Fibroblast of lung (primary cell): ENCODE results near the gene HYAL1. TPM values are rescaled to one million over a fixed set of nuclear protein-coding genes. Genes with fewer than 3 reads are reported as not detected.
"Not testable (repeated sequence)": the region's sequence is repeated elsewhere in the genome, so short reads cannot be mapped to it uniquely, and the experiment has no call there.

Source experiments
- DNase-seq, 2 donors: peaks; one replicate each; pipeline versions ENCODE4 v3.0.0 to v3.0.0-alpha.2; 2010; ENCODE audit warnings: low read depth in 2 of 2
- H2AFZ ChIP-seq: 2 replicates; pipeline ENCODE4 v1.5.1; 2012; ENCODE audit warnings: low read length, control low read depth, inconsistent platforms
- H3K27ac ChIP-seq: 2 replicates; pipeline ENCODE4 v1.5.1; 2011; ENCODE audit warnings: low read length, control low read depth; ENCODE audit not compliant: insufficient read depth
- H3K27me3 ChIP-seq: 2 replicates; pipeline ENCODE4 v1.5.1; 2011; ENCODE audit warnings: mild to moderate bottlenecking, low read length; ENCODE audit not compliant: control insufficient read depth, insufficient read depth
- H3K36me3 ChIP-seq: 2 replicates; pipeline ENCODE4 v1.5.1; 2011; ENCODE audit warnings: low read length; ENCODE audit not compliant: control insufficient read depth, insufficient read depth
- H3K4me1 ChIP-seq: 2 replicates; pipeline ENCODE4 v1.5.1; 2011; ENCODE audit warnings: low read length; ENCODE audit not compliant: control insufficient read depth, insufficient read depth; ENCODE audit errors: extremely low read depth
- H3K4me2 ChIP-seq: 2 replicates; pipeline ENCODE4 v1.5.1; 2011; ENCODE audit warnings: low read length, control low read depth; ENCODE audit not compliant: insufficient read depth; ENCODE audit errors: extremely low read depth
- H3K4me3 ChIP-seq, 4 experiments: fragments of 200-600 bp in 1 of 4; sonication (generic) in 1 of 4; replicated peaks in 1 of 4; 2 replicates each; pipeline ENCODE4 v1.5.1; 2011 to 2016; ENCODE audit warnings: low read length in 4 of 4, low read depth in 3 of 4, mild to moderate bottlenecking in 3 of 4, control low read depth in 2 of 4, inconsistent platforms in 1 of 4, mixed read lengths in 1 of 4; ENCODE audit not compliant: insufficient read depth in 1 of 4; ENCODE audit errors: control extremely low read depth in 1 of 4
- H3K79me2 ChIP-seq: 2 replicates; pipeline ENCODE4 v1.5.1; 2012; ENCODE audit warnings: mild to moderate bottlenecking, low read length, inconsistent platforms; ENCODE audit not compliant: control insufficient read depth, insufficient read depth
- H3K9ac ChIP-seq: 2 replicates; pipeline ENCODE4 v1.5.1; 2011; ENCODE audit warnings: mild to moderate bottlenecking, low read length, control low read depth; ENCODE audit not compliant: insufficient read depth
- H3K9me3 ChIP-seq: 2 replicates; pipeline ENCODE4 v1.5.1; 2012; ENCODE audit warnings: low read depth, low read length; ENCODE audit not compliant: control insufficient read depth, insufficient read depth
- H4K20me1 ChIP-seq: 2 replicates; pipeline ENCODE4 v1.5.1; 2011; ENCODE audit warnings: low read length; ENCODE audit not compliant: control insufficient read depth, insufficient read depth; ENCODE audit errors: extremely low read depth
- EZH2 ChIP-seq: IDR thresholded peaks from 2 replicates; pipeline ENCODE4 v1.5.1; 2012; ENCODE audit warnings: low read length, control low read depth, mild to moderate bottlenecking; ENCODE audit errors: missing control alignments
- polyA plus RNA-seq, 2 donors: library from polyadenylated mRNA; depleted of rRNA in 1 of 2; stranded (reverse) in 1 of 2; unstranded in 1 of 2; fragments of >200 nt; gene quantifications; 2 replicates each; pipeline ENCODE4 v1.2.1, GENCODE V29; 2011 to 2012; ENCODE audit warnings: missing spikeins in 1 of 2
- total RNA-seq: library from RNA; depleted of rRNA; stranded (reverse); fragments of >200 nt; gene quantifications from 2 replicates; pipeline ENCODE4 v1.2.1, GENCODE V29; 2014
- TF ChIP-seq, protein P1 (sequence below), 2 donors: IDR thresholded peaks in 1 of 2; conservative IDR thresholded peaks in 1 of 2; 1 replicate in 1 of 2; 2 replicates in 1 of 2; pipeline ENCODE4 v1.5.1; 2011 to 2012; ENCODE audit warnings: low read length in 2 of 2, control low read depth in 1 of 2, inconsistent platforms in 1 of 2, low read depth in 1 of 2, mild to moderate bottlenecking in 1 of 2

HYAL1 gene
- total and polyA plus RNA-seq, 2 donors (not counting 1 experiment from before 2014, with no cell fraction given): 1.3 to 2.5 TPM

DNA sequence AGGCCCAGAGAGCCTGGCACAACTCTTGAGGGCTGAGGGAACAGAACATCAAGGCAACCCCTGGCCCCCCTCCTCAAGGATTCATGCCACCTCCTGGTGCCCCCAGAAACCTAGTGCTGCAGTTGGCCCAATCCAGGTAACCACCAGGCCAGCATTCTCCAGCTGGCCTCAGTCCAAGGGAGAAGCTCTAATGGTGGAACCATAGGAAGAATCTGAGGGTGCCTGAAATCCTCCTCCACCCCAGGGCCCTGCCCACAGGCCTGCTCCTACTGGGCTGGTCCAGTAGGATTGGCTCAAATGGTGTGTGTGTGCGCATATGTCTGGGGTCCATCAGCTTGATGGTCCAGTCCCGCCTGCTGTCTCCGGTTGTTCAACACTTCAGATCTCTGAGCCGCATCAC, 11.4 kb upstream of the HYAL1 start:
- Histone ChIP-seq H3K79me2 (peaks cover 15% of the 10 kb centered on the region), H3K27me3 (no peaks in the 10 kb centered on the region), H3K9ac (no peak overlapping the region), H3K4me3 (no peak overlapping the region), H3K4me1 (peaks cover 2% of the 10 kb centered on the region), H3K36me3 (peaks cover 18% of the 10 kb centered on the region), H3K27ac (no peak overlapping the region), H2AFZ (no peak overlapping the region), H3K4me2 (no peak overlapping the region), H3K9me3 (no peaks in the 10 kb centered on the region), H4K20me1 (no peaks in the 10 kb centered on the region)
- no peak for DNase-seq
- TF ChIP-seq EZH2: no peak
- TF ChIP-seq, protein P1, sequence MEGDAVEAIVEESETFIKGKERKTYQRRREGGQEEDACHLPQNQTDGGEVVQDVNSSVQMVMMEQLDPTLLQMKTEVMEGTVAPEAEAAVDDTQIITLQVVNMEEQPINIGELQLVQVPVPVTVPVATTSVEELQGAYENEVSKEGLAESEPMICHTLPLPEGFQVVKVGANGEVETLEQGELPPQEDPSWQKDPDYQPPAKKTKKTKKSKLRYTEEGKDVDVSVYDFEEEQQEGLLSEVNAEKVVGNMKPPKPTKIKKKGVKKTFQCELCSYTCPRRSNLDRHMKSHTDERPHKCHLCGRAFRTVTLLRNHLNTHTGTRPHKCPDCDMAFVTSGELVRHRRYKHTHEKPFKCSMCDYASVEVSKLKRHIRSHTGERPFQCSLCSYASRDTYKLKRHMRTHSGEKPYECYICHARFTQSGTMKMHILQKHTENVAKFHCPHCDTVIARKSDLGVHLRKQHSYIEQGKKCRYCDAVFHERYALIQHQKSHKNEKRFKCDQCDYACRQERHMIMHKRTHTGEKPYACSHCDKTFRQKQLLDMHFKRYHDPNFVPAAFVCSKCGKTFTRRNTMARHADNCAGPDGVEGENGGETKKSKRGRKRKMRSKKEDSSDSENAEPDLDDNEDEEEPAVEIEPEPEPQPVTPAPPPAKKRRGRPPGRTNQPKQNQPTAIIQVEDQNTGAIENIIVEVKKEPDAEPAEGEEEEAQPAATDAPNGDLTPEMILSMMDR (conservative IDR thresholded peaks at IDR 0.05 in 1 of 2, IDR thresholded peaks at IDR 0.05 in 1 of 2; ENCODE audit: low read depth in 1 of 2, low read length in 2 of 2): no peak

DNA sequence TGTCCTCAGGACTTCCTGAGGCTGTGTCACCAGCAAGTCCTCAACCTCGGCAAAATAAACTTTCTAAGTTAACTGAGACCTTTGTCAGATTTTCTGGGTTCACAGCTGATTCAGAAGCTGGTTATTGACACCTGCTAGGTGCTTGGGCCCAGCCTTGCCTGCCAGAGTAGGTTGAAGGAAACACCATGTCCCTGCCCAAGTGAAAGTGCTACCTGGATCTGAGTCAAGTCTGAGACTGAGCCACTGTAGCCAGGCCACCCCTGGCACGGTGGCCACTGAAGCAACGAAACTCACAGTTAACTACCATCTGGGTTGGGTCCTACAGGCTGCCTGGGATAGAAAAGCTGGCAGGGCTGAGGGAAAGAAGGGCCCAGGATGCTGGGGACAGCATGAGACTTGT, 11.0 kb upstream of the HYAL1 start:
- H3K4me2 ChIP-seq: no peak overlapping the region
- no peak overlapping the region for H2AFZ ChIP-seq
- no peak overlapping the region for H3K9ac ChIP-seq
- H3K36me3 ChIP-seq: peaks cover 16% of the 10 kb centered on the region
- no peak overlapping the region for H3K4me3 ChIP-seq
- H3K9me3 ChIP-seq: no peaks in the 10 kb centered on the region
- H3K79me2 ChIP-seq: peaks cover 11% of the 10 kb centered on the region
- H3K27ac ChIP-seq: no peak overlapping the region
- no peaks in the 10 kb centered on the region for H4K20me1 ChIP-seq
- DNase-seq: no peak
- no peak for TF ChIP-seq EZH2
- TF ChIP-seq, protein P1 (conservative IDR thresholded peaks at IDR 0.05 in 1 of 2, IDR thresholded peaks at IDR 0.05 in 1 of 2; ENCODE audit: low read depth in 1 of 2, low read length in 2 of 2): no peak
- H3K4me1 ChIP-seq: peaks cover 2% of the 10 kb centered on the region
- H3K27me3 ChIP-seq: no peaks in the 10 kb centered on the region

GRCh38 chr3:50312041-50312440, 8.7 kb upstream of the HYAL1 start:
- DNase-seq, H4K20me1 ChIP-seq, H3K79me2 ChIP-seq: not testable (repeated sequence)

More at GRCh38 chr3:50312041-50312440, 8.7 kb upstream of the HYAL1 start:
- H3K4me1 ChIP-seq, H3K9ac ChIP-seq, H3K27ac ChIP-seq, H2AFZ ChIP-seq, H3K4me2 ChIP-seq, H3K9me3 ChIP-seq, H3K36me3 ChIP-seq, H3K4me3 ChIP-seq, H3K27me3 ChIP-seq: not testable (repeated sequence)
